NOMO-1 (cell line): ENCODE measurements around the gene ID2.
A peak's percentile ranks its signal among the peaks of the same experiment; 100 is the strongest.

ENCODE experiments used
- DNase-seq, 2 experiments: peaks; one replicate each; lab custom pipeline; 2025; ENCODE audit not compliant: unreplicated experiment in 2 of 2; lab: John Stamatoyannopoulos, UW

The ID2 gene

GRCh38 chr2:8682719-8683667, 1.1 kb downstream of the ID2 start:
- peak; percentile 40 to 64 for DNase-seq

- DNase-seq = peak; percentile 33 to 46
Observed at GRCh38 chr2:8684540-8684877, 2.7 kb downstream of the ID2 start.

DNA sequence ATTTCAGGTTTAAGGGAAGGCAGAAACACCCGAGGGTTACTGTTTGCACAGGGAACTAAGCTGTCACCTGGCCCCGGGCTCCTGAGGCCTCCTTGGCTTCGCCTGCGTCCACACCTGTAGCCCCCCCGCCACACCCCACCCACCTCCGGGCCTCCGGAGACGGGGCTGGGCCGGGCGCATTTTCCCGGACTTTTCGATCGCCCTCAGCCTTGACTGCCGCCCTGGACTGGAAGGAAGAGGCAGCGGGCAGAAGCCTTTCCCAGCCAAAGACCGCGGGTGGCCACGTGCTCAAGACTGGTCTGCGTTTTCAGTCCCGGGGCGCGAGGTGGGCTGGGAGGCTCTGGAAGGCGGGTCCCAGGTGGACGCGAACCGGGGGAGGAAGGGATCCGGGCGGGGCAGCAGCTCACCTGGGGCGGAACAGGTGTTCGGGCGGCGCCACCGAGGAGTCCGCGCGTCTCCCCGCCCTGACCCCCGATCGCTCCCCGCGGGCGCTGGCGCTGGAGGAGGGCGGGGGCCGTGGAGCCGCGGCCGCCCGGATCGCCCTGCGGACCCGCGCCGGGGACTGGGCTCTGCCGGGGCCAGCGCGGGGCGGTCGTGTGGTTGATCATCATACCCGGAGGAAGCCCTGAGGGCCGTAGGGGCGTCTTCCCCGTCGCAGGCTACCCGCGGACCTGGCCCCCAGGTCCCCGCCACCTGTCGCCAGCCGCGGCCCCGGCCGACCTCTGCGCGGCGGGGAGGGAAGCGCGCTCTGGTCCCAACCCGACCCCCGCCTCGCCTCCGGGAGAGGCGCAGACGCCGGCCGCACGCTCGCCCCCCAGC, 3.2 kb downstream of the ID2 start:
- DNase-seq = peak; percentile 14 to 49

DNA sequence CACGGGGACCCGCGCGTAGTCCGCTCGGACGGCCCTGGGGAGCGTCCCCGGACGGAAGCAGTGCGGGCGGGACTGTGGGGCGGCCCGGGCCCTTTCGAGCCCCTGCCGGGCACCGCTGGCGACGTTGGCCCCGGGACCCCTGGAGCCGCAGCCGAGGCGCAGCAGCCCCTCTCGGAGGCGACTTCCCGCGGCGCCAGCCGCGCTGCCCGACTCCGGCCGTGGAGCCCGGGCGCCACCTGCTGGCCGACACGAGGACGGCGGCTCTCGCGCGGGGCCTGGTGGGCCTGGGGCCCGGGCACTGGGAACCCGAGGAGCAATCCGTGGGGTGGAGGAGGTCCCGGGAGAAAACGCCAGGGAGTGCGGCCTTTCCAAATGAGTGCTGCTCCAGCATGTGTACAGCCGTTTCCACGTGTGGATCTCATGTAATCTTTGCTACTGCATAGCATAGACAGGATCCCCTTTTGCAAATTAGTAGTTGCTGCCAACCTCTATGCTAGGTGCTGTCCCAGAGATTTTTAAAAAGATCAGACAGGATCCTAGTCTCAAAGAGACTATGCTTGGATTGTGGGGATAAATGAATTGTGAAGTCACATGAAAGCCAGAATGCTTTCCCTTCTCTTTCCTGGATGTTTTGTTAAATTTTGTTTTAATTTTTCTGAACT, 4.0 kb downstream of the ID2 start:
- peak; percentile 60 to 65 for DNase-seq

DNA sequence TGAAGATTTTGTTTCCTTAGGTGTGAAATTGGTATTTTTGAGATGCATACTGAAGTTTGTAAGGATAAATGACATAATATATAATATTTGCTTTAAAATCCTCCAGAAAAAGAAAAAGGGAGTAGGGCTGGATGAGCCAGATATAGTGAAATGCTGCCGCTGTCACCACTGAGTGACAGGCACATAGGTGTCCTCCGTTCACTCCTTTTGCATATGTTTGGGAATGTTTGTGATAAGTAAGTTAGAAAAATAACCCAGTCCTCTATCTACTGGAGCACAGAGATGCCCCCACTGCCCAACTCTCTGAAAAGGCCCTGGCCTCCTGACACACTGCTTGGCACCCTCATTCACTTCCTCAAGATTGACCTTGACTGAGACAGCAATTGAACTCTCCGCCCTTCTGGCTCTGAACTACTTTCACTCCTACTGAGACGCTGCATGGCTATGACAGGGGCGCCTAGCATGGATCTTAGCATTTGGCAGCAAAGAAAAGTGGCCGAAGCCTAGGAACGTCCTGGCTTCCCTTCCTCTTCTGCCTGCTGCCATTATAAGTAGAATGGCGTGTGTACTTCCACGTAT, 10.1 kb downstream of the ID2 start:
- DNase-seq = no peak

DNA sequence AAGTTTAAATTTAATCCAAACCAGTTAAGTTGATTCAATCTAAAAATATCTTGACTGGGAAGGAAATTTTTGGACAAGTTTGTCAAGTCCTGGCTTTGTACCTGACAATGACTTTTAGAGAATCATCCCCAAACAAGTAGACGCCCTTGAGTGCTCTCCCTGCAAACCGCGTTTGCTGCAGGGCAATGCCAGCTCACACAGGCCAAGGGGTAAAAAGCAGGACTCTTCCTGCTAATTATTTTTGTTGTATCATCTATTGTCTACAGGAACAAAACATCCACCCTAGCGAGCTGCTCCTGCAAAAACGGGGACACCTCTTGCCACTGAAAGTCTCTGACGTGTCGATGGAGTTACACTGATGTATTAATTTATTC, 10.9 kb downstream of the ID2 start:
- DNase-seq = no peak

DNA sequence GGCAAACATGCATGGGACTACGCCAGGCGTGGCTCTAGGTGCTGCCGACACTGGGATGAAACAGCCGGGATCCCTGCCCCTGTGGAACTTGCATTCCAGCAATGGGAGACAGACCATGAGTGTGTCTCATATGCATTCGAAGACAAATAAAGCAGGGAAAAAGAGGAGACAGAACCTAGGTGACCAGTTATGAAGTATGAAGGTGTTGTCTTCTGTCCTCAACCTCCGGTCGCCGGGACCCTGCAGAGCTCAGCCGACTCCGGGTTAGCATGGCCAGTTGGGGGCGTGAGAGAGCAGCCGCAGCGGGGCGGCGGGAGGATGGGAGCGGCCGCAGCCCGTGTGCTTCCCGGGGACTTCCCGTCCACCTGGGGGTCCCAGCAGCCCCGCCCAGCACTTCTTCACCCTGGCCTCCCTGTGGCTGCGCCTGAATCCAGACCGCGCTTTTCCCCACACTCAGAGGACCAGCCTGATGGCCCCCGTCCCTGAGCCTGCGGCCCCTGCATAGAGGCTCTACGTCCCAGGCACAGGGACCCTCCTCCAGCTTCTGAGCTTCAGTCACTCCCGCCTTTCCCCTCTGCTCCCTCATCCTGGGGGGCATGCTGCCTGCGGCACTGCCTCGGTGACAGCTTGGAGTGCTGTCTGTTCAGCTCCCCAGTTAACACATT, 11.4 kb downstream of the ID2 start:
- peak in 1 of 2 experiments; percentile 22 for DNase-seq

- no peak for DNase-seq
Observed at GRCh38 chr2:8694737-8695136, 12.9 kb downstream of the ID2 start.

DNA sequence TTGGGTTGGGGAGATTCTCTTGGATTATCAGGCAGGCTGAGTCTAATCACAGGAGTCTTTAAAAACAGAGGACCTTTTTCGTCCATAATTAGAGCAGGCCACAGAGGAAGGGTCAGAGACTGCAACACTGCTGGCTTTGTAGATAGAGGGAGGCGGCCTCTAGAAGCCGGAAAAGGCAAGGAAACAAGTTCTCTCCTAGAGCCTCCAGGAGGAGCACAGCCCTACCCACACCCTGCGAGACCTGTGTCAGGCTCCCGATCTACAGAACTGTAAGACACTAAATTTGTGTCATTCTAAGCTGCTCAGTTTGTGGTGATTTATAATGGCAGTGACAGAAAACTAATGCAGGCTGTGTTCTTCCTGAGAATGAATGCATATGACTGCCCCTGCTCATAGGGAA, 15.3 kb downstream of the ID2 start:
- DNase-seq = no peak

GRCh38 chr2:8699839-8700238, 18.0 kb downstream of the ID2 start:
- DNase-seq = no peak

- DNase-seq = no peak
Observed at GRCh38 chr2:8701681-8702379, 20.0 kb downstream of the ID2 start.

DNA sequence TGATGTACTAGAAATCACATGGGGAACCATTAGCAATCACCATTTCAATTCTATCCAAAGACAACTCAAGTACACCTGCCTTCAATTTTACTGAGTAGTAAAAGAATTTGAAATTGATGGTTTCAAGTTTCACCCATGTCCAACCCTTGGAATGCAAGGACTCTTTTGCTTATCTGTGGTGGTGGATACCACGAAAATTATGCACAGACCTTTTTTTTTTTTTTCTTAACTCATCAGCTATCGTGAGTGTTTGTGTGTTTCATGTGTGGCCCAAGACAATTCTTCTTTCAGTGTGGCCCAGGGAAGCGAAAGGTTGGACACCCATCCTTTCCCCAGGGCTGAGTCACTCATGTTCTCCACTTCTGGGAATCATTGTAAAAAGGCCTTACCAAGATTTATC, 23.1 kb downstream of the ID2 start:
- DNase-seq = no peak

DNA sequence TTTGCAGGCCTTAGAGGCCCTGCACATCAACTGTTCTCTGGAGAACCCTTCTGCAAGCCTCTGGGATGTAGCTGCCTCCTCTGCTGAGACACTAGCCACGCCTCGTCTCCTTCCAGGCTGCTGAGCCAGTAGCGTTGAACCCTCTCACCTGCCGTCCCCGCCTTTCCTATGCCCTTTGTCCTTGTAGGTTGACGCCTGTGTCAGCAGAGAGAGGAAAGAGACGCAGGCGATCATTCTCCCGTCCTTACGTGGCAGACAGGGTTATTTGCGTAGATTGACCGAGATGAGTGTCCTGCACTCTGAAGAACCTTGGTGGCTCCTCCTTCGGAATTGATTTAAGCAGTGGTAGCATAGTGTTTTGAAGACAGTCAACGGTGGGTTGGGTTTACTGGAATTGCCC, 27.8 kb downstream of the ID2 start:
- DNase-seq = no peak

GRCh38 chr2:8710951-8711350, 29.1 kb downstream of the ID2 start:
- no peak for DNase-seq

- no peak for DNase-seq
Observed at GRCh38 chr2:8714283-8714682, 32.4 kb downstream of the ID2 start.

GRCh38 chr2:8714971-8715370, 33.1 kb downstream of the ID2 start:
- no peak for DNase-seq

- no peak for DNase-seq
Observed at GRCh38 chr2:8719528-8719927, 37.7 kb downstream of the ID2 start.

- no peak for DNase-seq
Observed at GRCh38 chr2:8720741-8721140, 38.9 kb downstream of the ID2 start.

GRCh38 chr2:8721410-8721809, 39.6 kb downstream of the ID2 start:
- no peak for DNase-seq

DNA sequence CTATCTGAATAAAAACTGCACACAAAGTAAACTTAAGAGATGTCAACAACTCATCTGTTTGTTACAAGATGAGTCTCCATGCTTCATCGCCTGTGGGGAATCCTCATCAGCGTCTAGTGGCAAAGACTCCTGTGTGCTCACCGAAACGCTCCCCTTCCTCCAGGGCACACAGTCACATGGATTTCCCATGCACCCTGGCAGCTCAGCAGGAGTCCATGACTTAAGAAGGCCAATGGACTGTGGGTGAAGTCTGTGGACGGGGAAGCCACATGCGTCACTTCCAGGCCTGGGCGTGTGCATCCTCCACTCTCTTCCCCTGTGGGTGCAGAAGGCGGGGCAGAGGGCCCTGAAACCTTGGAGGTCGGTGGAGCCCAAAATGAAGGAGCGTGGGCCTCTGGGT, 41.1 kb downstream of the ID2 start:
- DNase-seq = no peak
